Tibial nerve (tissue), 4 donors: ENCODE measurements around the gene MSH5.

ENCODE experiments used
- EP300 ChIP-seq, 2 donors: sonication (generic); formaldehyde crosslinking; IDR thresholded peaks; one replicate each; pipeline ENCODE4 v1.6.1; 2017; ENCODE audit warnings: antibody characterized with exemption in 2 of 2, mild to moderate bottlenecking in 1 of 2
- TF ChIP-seq, protein P1 (sequence below), 5 experiments: fragments of 200-600 bp in 3 of 5; fragments of 450-650 bp in 2 of 5; sonication (generic) in 3 of 5; IDR thresholded peaks; one replicate each; pipeline ENCODE4 v1.5.1; 2016 to 2019; ENCODE audit warnings: antibody characterized with exemption in 5 of 5, mild to moderate bottlenecking in 3 of 5, moderate library complexity in 2 of 5

DNA sequence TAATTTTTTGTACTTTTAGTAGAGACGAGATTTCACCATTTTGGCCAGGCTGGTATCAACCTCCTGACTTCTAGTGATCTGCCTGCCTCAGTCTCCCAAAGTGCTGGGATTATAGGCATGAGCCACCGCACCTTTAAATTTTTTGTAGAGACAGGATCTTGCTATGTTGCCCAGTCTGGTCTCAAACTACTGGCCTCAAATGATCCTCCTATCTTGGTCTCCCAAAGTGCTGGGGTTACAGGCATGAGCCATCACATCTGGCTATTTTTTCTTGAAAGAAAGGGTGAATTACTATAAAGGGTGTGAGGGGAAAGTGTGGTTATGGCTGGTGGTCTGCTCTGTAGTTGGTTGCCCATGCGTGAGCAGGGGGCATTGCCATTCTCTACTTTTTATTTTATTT, 31.6 kb upstream of the MSH5 start:
- TF ChIP-seq EP300 (IDR thresholded peaks at IDR 0.05) = no peak
- TF ChIP-seq, protein P1, sequence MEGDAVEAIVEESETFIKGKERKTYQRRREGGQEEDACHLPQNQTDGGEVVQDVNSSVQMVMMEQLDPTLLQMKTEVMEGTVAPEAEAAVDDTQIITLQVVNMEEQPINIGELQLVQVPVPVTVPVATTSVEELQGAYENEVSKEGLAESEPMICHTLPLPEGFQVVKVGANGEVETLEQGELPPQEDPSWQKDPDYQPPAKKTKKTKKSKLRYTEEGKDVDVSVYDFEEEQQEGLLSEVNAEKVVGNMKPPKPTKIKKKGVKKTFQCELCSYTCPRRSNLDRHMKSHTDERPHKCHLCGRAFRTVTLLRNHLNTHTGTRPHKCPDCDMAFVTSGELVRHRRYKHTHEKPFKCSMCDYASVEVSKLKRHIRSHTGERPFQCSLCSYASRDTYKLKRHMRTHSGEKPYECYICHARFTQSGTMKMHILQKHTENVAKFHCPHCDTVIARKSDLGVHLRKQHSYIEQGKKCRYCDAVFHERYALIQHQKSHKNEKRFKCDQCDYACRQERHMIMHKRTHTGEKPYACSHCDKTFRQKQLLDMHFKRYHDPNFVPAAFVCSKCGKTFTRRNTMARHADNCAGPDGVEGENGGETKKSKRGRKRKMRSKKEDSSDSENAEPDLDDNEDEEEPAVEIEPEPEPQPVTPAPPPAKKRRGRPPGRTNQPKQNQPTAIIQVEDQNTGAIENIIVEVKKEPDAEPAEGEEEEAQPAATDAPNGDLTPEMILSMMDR (IDR thresholded peaks at IDR 0.05) = no peak
